ENCODE measurements around the gene USP40. TPM values are rescaled to one million over a fixed set of nuclear protein-coding genes. Genes with fewer than 3 reads are reported as not detected.

The USP40 gene
- total and polyA plus RNA-seq, 2 experiments from 2014 or later, result 14.0 to 21.7 TPM

DNA sequence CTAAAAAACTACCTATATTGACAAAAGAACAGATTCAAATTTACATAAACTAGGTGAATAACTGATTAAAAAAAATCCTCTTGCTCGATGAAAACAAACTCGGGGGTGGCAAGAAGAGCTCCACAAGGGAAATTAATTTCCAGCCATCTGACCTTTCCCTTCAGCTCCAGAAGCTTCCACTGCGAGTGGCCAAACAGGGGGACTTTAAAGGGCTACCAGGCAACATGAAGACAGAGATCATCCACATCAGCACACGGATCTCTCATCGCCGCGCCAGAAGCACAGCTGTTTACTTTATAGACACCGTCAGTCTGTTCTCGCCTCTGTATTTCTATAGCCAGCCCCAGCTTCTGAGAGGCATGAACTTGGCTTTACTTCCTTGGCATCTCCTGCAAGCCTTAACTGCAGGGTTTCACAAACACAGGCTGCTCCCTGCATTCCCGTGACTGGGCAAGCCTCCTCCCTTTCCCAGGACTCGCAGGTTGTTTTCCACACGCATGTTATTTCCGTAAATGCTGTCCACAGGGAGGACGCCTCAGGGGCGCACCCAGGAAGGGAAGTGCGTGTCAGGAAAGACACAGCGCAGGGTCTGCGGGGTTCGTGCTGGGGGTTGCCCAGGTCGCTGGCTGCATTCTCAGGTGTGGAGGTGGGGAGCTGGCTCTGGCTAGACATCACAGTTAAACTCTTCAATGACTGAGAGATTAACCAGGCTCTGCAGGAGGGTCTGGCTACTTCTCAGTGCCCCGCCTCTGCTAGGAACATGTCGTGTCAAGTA is 85.0 kb downstream of the USP40 start:
- TF ChIP-seq, protein P1, sequence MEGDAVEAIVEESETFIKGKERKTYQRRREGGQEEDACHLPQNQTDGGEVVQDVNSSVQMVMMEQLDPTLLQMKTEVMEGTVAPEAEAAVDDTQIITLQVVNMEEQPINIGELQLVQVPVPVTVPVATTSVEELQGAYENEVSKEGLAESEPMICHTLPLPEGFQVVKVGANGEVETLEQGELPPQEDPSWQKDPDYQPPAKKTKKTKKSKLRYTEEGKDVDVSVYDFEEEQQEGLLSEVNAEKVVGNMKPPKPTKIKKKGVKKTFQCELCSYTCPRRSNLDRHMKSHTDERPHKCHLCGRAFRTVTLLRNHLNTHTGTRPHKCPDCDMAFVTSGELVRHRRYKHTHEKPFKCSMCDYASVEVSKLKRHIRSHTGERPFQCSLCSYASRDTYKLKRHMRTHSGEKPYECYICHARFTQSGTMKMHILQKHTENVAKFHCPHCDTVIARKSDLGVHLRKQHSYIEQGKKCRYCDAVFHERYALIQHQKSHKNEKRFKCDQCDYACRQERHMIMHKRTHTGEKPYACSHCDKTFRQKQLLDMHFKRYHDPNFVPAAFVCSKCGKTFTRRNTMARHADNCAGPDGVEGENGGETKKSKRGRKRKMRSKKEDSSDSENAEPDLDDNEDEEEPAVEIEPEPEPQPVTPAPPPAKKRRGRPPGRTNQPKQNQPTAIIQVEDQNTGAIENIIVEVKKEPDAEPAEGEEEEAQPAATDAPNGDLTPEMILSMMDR (IDR thresholded peaks at IDR 0.05; ENCODE audit: low read depth, low read length), result no peak
- Histone ChIP-seq H3K27me3 (no peaks in the 10 kb centered on the region), H3K9me3 (ENCODE audit: low read depth) (no peaks in the 10 kb centered on the region), H3K36me3 (peaks cover 23% of the 10 kb centered on the region), H3K27ac (no peak overlapping the region), H3K4me3 (no peak overlapping the region), H3K4me1 (ENCODE audit: low read depth) (peaks cover under 1% of the 10 kb centered on the region)
- DNase-seq (ENCODE audit: low read depth in 1 of 2, low spot score in 1 of 2), result no peak

DNA sequence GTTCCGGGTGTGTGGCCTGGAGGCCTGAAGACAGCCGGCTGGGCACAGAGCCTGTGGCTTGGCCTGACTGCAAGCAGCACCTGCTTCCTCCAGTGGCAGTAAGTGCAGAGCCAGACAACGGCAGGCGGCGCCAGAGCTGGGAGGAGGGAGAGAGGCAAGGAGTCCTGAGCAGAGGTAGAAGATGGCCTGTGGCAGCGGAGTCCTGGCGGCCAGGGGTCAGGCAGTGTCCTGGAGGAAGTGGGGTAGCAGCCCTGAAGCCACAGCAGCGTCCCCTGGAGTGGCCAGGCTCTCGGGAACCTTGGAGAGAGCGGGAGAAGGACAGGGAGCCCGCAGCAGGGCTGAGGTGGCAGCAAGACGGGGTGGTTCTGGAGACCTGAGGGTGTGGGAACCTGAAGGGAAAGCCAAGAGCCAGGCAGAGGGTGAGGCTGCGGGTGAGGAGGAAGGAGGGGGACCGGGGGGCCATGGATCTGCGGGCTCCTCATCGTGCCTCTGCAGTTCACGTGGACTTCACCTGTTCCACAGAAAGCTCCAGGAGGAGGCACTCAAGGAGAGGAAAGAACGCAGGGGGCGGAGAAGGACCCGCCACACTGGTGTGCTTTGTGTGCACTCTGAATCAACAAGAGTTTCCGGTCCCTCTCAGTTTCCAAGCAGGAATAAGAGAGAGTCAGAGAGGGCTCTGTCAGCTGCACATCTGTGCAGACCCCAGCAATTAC is 85.9 kb downstream of the USP40 start:
- Histone ChIP-seq H3K27me3 (no peaks in the 10 kb centered on the region), H3K4me3 (no peak overlapping the region), H3K4me1 (ENCODE audit: low read depth) (no peaks in the 10 kb centered on the region), H3K9me3 (ENCODE audit: low read depth) (no peaks in the 10 kb centered on the region), H3K27ac (no peak overlapping the region), H3K36me3 (peaks cover 23% of the 10 kb centered on the region)
- TF ChIP-seq, protein P1 (IDR thresholded peaks at IDR 0.05; ENCODE audit: low read depth, low read length), result no peak
- peak in 1 of 2 donors; percentile 24 for DNase-seq (ENCODE audit: low read depth in 1 of 2, low spot score in 1 of 2)

DNA sequence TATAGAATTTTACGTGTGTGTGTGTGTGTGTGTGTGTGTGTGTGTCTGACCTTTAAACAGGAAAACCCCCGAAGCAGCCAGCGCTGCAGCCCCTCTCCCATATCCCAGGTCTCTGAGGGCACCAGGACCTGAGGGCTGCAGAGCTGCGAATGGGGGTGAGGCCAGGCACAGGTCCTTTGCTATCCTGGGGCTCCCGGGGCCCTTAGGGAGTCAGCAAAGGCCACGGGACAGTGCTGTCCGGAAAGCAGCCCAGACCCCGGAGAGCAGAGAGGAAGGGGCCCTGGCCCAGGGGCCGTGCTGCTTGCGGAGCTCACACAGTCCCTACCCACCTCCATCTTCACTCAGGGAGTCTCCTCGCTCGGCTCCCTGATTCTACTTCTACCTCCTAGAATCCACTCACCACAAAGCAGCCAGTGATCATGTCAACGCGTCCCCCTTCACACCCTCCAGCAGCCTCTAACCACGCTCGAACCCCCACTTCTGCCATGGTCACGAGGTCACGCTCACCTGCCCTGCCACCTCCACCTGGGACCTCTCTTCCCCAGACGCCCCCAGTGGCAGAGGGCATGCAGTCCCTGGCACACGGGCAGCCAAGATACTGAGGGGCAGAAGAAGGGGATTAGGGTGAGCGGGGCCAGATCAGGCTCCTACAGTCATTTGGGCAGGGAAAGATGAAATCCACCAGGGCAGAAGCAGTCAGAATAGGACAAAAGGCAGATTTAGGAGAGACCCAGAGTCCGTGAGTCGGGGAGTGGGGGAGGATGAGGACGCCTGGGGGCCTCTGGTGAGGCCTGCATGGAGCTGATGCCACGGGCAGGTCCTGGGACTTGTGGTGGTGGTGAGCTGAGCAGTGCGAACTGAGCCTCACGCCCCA is 86.7 kb downstream of the USP40 start:
- Histone ChIP-seq H3K27me3 (no peaks in the 10 kb centered on the region), H3K4me1 (ENCODE audit: low read depth) (no peaks in the 10 kb centered on the region), H3K9me3 (ENCODE audit: low read depth) (no peaks in the 10 kb centered on the region), H3K4me3 (no peak overlapping the region), H3K27ac (no peak overlapping the region), H3K36me3 (peaks cover 18% of the 10 kb centered on the region)
- TF ChIP-seq, protein P1 (IDR thresholded peaks at IDR 0.05; ENCODE audit: low read depth, low read length), result no peak
- DNase-seq (ENCODE audit: low read depth in 1 of 2, low spot score in 1 of 2), result no peak

DNA sequence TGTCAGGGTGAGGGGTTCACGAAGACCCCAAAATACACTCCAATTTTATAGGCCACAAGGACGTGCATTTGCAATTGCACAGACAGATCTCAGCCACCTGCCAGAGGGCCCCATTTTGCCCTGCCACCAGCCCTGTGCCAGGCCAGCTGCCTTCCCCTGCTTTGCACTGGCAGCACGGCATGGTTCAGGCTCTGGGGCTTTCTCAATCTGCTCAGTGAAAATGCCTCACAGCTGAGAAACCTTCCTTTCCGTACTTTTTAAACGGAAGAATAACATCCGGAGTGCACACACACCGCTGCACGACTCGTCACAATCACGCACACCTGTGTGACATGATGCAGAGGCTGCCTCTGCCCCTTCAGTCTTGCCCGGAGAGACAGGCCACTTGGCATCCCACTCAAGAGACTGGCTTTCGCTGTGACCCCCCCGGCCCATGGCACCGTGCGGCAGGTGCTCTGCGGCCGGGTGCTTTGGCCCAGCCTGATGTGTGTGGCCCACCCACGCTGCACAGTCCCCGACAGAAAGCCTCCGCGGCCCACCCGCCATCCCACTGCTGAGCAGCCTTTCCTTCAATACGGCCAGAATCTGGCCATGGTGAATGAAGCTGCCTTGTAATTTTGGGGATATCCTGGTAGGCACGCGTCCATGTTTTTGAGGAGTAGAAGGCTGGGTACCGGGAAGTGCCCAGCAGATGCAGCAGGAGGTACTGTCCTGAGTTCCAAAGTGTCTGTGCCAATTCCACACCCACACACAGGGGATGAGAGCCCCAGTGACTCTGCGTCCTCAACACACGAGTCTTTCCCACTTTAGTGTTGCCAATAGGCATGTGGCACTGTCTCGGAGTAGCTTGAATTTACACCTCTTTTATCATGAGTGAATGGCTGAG is 88.8 kb downstream of the USP40 start:
- Histone ChIP-seq H3K27me3 (no peaks in the 10 kb centered on the region), H3K4me3 (no peak overlapping the region), H3K9me3 (ENCODE audit: low read depth) (no peaks in the 10 kb centered on the region), H3K36me3 (peaks cover 2% of the 10 kb centered on the region), H3K27ac (no peak overlapping the region), H3K4me1 (ENCODE audit: low read depth) (no peaks in the 10 kb centered on the region)
- TF ChIP-seq, protein P1 (IDR thresholded peaks at IDR 0.05; ENCODE audit: low read depth, low read length), result no peak
- no peak for DNase-seq (ENCODE audit: low read depth in 1 of 2, low spot score in 1 of 2)

All from cardiac muscle cell (in vitro differentiated cells and primary cell).